GM23248 (cell line): Measurements from ENCODE around the gene ENTREP1. TPM values are rescaled to one million over a fixed set of nuclear protein-coding genes. Genes with fewer than 3 reads are reported as not detected.
A peak's percentile ranks its signal among the peaks of the same experiment; 100 is the strongest.

Experiments
- DNase-seq: peaks from one replicate; pipeline ENCODE4 v3.0.0-alpha.2; 2015
- H2AFZ ChIP-seq: fragments of 200-600 bp; sonication (generic); 2 replicates; pipeline ENCODE4 v1.6.1; 2016; ENCODE audit warnings: antibody characterized with exemption
- H3F3A ChIP-seq: fragments of 200-600 bp; sonication (generic); 2 replicates; pipeline ENCODE4 v1.6.1; 2016; ENCODE audit warnings: mild to moderate bottlenecking, antibody characterized with exemption, mixed run types; ENCODE audit not compliant: insufficient read depth
- H3K27ac ChIP-seq: fragments of 200-600 bp; sonication (generic); 2 replicates; pipeline ENCODE4 v1.5.1; 2016; ENCODE audit warnings: mild to moderate bottlenecking
- H3K27me3 ChIP-seq: fragments of 200-600 bp; sonication (generic); replicated peaks from 2 replicates; pipeline ENCODE4 v1.6.1; 2016; ENCODE audit warnings: mild to moderate bottlenecking; ENCODE audit not compliant: insufficient read depth
- H3K36me3 ChIP-seq: fragments of 200-600 bp; sonication (generic); 2 replicates; pipeline ENCODE4 v1.6.1; 2016; ENCODE audit warnings: low read depth, mild to moderate bottlenecking
- H3K4me1 ChIP-seq: fragments of 200-600 bp; sonication (generic); 2 replicates; pipeline ENCODE4 v1.6.1; 2016; ENCODE audit warnings: mild to moderate bottlenecking; ENCODE audit not compliant: insufficient read depth
- H3K4me2 ChIP-seq: fragments of 200-600 bp; sonication (generic); one replicate; pipeline ENCODE4 v1.6.1; 2016; ENCODE audit warnings: mild to moderate bottlenecking; ENCODE audit not compliant: unreplicated experiment
- H3K4me3 ChIP-seq: fragments of 200-600 bp; sonication (generic); 2 replicates; pipeline ENCODE4 v1.5.1; 2016; ENCODE audit warnings: mild to moderate bottlenecking
- H3K79me2 ChIP-seq: fragments of 200-600 bp; sonication (generic); 2 replicates; pipeline ENCODE4 v1.6.1; 2016; ENCODE audit warnings: mild to moderate bottlenecking; ENCODE audit not compliant: insufficient read depth
- H3K9ac ChIP-seq: fragments of 200-600 bp; sonication (generic); 2 replicates; pipeline ENCODE4 v1.6.1; 2016; ENCODE audit warnings: mild to moderate bottlenecking
- H3K9me2 ChIP-seq: fragments of 200-600 bp; sonication (generic); 2 replicates; pipeline ENCODE4 v1.6.1; 2016; ENCODE audit warnings: mixed run types, mild to moderate bottlenecking, moderate library complexity; ENCODE audit not compliant: insufficient read depth
- H3K9me3 ChIP-seq: fragments of 200-600 bp; sonication (generic); one replicate; pipeline ENCODE4 v1.6.1; 2017; ENCODE audit warnings: low read depth
- H4K20me1 ChIP-seq: fragments of 200-600 bp; sonication (generic); 2 replicates; pipeline ENCODE4 v1.6.0; 2016; ENCODE audit not compliant: insufficient read depth
- EZH2 ChIP-seq: fragments of 200-600 bp; sonication (generic); IDR thresholded peaks from 2 replicates; pipeline ENCODE4 v1.6.1; 2018; ENCODE audit warnings: antibody characterized with exemption, mild to moderate bottlenecking; ENCODE audit not compliant: insufficient read depth, poor library complexity, severe bottlenecking
- EZH2phosphoT487 ChIP-seq: fragments of 200-600 bp; sonication (generic); IDR thresholded peaks from 2 replicates; pipeline ENCODE4 v1.6.1; 2018; ENCODE audit warnings: antibody characterized with exemption, moderate library complexity, mild to moderate bottlenecking, low read depth; ENCODE audit not compliant: insufficient read depth
- WGBS, 2 experiments: methylation state at CpG; one replicate each; pipeline ENCODE4 v1.1.6; 2015 to 2017; ENCODE audit warnings: low lambda C conversion rate in 2 of 2, low coverage in 1 of 2; ENCODE audit errors: missing lambda C conversion rate in 2 of 2; 5-methylcytosine and 5-hydroxymethylcytosine counted together
- in situ Hi-C: fragments of 300-500 bp; cut with MboI; formaldehyde crosslinking; loops from 2 replicates; pipeline ENCODE4 v1.15.0; 2020
- polyA plus RNA-seq: library from polyadenylated mRNA; unstranded; fragments of >200 nt; fragmentation: Nextera tagmentation; extraction: Ambion mirVana; gene quantifications from 2 replicates; pipeline ENCODE4 v1.2.1, GENCODE V29; 2016
- total RNA-seq: library from RNA; depleted of rRNA; stranded (reverse); fragments of >200 nt; shearing (Covaris generic); gene quantifications from 2 replicates; pipeline ENCODE4 v1.2.3, GENCODE V29; 2014

The ENTREP1 gene
- total and polyA plus RNA-seq, 2 experiments from 2014 or later: not detected

DNA sequence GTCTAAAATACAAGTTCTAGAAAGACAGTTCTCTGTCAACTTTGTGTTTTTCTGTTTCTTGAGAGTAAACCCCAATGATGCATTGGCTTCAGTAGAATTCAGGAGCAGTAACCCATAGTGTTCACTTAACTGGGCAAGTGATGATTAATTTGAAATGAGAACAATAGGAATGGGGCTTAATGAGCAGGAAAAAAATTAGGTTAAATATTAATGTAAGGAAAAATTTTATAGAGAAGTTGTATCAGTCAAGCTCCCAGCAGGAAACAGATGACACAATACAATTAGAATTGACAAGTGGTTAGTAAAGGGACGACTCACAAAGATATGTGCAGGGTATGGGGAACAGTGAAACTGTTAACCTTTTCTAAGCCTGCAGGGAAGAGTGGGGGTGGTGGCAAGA lies 38.2 kb downstream of the ENTREP1 start:
- 5 to 7% methylated on average over 1 of the region's 1 CpG for WGBS, 2 experiments
- no peak overlapping the region for H3K9ac ChIP-seq
- DNase-seq: no peak
- H3K79me2 ChIP-seq: no peaks in the 10 kb centered on the region
- H3K4me3 ChIP-seq: no peak overlapping the region
- no peak for TF ChIP-seq EZH2phosphoT487
- TF ChIP-seq EZH2: no peak
- no peaks in the 10 kb centered on the region for H3K9me2 ChIP-seq
- H4K20me1 ChIP-seq: no peaks in the 10 kb centered on the region
- no peaks in the 10 kb centered on the region for H3F3A ChIP-seq
- H3K9me3 ChIP-seq: no peaks in the 10 kb centered on the region
- no peaks in the 10 kb centered on the region for H3K4me1 ChIP-seq
- H2AFZ ChIP-seq: no peak overlapping the region
- H3K4me2 ChIP-seq: no peak overlapping the region
- in situ Hi-C loops: no loop called here
- H3K27ac ChIP-seq: no peak overlapping the region
- peaks cover 21% of the 10 kb centered on the region for H3K27me3 ChIP-seq
- no peaks in the 10 kb centered on the region for H3K36me3 ChIP-seq

DNA sequence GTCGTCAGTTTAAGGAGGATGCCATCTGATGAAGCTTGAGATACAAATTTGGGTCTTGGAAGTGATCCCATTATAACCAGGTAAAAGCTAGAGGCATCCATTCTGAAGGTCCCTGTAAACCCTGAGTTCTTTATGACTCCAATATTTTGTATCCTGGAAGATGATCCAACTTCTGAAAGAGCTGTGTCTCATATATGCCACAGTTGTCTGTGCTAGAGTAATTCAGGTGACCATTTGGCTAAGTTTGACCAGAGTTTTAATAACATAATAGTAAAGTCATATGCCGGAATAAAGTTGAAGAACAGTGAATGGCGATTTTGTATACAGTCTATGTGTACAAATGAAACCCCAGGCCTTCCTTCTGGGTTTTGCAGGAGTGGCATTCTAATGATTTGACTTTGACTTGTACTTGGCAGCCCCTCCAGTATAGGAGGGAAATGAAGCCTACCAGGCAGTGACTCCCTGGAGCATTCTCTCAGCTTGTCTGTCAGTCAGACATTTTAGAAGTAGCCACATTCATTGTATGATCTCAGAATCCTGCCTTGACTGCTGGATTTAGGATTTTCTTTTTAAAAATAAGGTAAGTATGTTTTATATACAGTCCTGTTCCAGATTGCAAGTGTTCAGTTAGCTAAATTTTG lies 39.6 kb downstream of the ENTREP1 start:
- no peak for DNase-seq
- no peaks in the 10 kb centered on the region for H3K4me1 ChIP-seq
- in situ Hi-C loops: no loop called here
- H3K4me2 ChIP-seq: no peak overlapping the region
- no peak overlapping the region for H3K27ac ChIP-seq
- WGBS, 2 experiments: 67 to 73% methylated on average over 3 of the region's 3 CpGs
- peaks cover 17% of the 10 kb centered on the region for H3K27me3 ChIP-seq
- no peaks in the 10 kb centered on the region for H3K9me3 ChIP-seq
- H3K4me3 ChIP-seq: no peak overlapping the region
- no peak overlapping the region for H3K9ac ChIP-seq
- no peaks in the 10 kb centered on the region for H3F3A ChIP-seq
- no peaks in the 10 kb centered on the region for H3K36me3 ChIP-seq
- no peaks in the 10 kb centered on the region for H3K79me2 ChIP-seq
- TF ChIP-seq EZH2phosphoT487: no peak
- no peak for TF ChIP-seq EZH2
- H2AFZ ChIP-seq: no peak overlapping the region
- no peaks in the 10 kb centered on the region for H3K9me2 ChIP-seq
- no peaks in the 10 kb centered on the region for H4K20me1 ChIP-seq

DNA sequence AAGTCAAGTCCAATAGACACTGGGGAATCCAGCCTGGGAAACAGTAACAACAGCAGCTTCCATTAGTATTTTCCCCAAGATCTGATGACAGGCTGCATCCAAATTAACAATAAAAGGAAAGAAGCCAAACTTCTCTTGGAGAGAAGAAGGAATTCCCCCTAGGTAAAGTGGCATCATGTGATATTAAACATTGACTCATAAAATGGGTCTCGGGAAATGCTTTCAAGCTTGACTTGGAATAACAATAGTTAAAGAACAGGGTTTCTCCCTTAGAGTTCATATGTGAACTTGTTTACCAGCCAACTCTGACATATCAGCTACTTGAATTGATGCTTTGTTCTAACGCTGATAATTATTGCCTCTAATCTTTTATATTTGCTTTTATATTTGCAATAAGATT lies 45.4 kb downstream of the ENTREP1 start:
- Histone ChIP-seq H3K4me3 (no peak overlapping the region), H3K36me3 (no peaks in the 10 kb centered on the region), H4K20me1 (no peaks in the 10 kb centered on the region), H2AFZ (no peak overlapping the region), H3K9me2 (no peaks in the 10 kb centered on the region), H3K27me3 (no peaks in the 10 kb centered on the region), H3K79me2 (no peaks in the 10 kb centered on the region), H3K4me2 (no peak overlapping the region), H3K27ac (no peak overlapping the region), H3K4me1 (peaks cover 7% of the 10 kb centered on the region), H3K9ac (no peak overlapping the region), H3F3A (no peaks in the 10 kb centered on the region), H3K9me3 (no peaks in the 10 kb centered on the region)
- TF ChIP-seq EZH2phosphoT487: no peak
- no peak for TF ChIP-seq EZH2
- in situ Hi-C loops: no loop called here
- no peak for DNase-seq
- WGBS, 2 experiments: 45 to 49% methylated on average over 2 of the region's 2 CpGs

DNA sequence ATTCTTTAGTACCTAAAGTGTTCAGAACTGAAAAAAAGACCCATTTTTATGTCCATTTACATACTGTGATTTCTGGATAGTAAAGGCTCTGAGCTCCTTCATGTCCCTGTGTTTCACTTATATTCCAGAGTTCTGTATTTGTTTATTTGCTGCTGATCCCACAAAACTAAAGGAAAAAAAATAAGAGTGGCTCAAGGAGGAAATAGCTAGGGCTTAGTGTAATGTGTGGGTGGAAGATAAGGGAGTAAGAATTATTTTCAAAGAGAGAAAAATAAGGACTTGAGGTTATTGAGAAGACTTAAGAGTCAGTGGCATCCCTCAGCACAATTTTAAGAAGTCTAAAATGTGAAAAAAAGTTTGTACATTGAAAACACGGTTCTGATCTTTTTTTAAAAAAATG lies 46.0 kb downstream of the ENTREP1 start:
- H3K27ac ChIP-seq: no peak overlapping the region
- H4K20me1 ChIP-seq: no peaks in the 10 kb centered on the region
- no peaks in the 10 kb centered on the region for H3K27me3 ChIP-seq
- H3K36me3 ChIP-seq: no peaks in the 10 kb centered on the region
- DNase-seq: peak; percentile 27
- no peak overlapping the region for H2AFZ ChIP-seq
- H3K4me3 ChIP-seq: no peak overlapping the region
- H3F3A ChIP-seq: no peaks in the 10 kb centered on the region
- TF ChIP-seq EZH2phosphoT487 (no peak), EZH2 (no peak)
- in situ Hi-C loops: no loop called here
- peak overlapping the region; percentile 12 for H3K4me2 ChIP-seq
- H3K9ac ChIP-seq: no peak overlapping the region
- no peaks in the 10 kb centered on the region for H3K9me3 ChIP-seq
- H3K9me2 ChIP-seq: no peaks in the 10 kb centered on the region
- H3K79me2 ChIP-seq: no peaks in the 10 kb centered on the region
- peaks cover 7% of the 10 kb centered on the region for H3K4me1 ChIP-seq
- WGBS, 2 experiments: 5 to 14% methylated on average over 1 of the region's 1 CpG

DNA sequence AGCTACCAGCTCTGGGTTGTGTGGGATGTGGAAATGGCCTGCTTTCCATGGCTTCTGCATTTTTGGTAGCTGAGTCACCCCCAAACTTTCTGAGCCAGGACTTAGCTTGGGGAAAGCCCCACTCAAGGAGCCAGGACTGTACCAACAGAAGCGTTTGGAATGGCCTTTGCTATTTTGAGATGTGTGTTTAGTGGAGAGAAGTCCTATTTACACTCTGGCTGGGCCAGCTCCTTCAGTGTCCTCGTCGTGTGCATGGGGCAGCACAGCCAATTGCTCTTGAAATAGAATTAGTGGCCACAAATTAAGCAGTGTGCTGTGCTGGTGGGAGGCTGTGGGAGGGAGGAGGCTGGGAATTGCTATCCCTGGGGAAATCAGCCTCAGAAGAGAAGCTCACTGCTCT lies 51.6 kb downstream of the ENTREP1 start:
- H2AFZ ChIP-seq: peak overlapping the region; percentile 50
- H4K20me1 ChIP-seq: no peaks in the 10 kb centered on the region
- H3K4me1 ChIP-seq: peaks cover 33% of the 10 kb centered on the region
- TF ChIP-seq EZH2 (no peak), EZH2phosphoT487 (no peak)
- no peak overlapping the region for H3K9ac ChIP-seq
- no peaks in the 10 kb centered on the region for H3K9me3 ChIP-seq
- peak overlapping the region; percentile 43 for H3K4me3 ChIP-seq
- H3F3A ChIP-seq: peaks cover 20% of the 10 kb centered on the region
- H3K9me2 ChIP-seq: no peaks in the 10 kb centered on the region
- peak; percentile 91 for DNase-seq
- H3K36me3 ChIP-seq: no peaks in the 10 kb centered on the region
- peak overlapping the region; percentile 13; the same call in 1 of the 2 replicates for H3K27ac ChIP-seq
- peak overlapping the region; percentile 67 for H3K4me2 ChIP-seq
- H3K79me2 ChIP-seq: no peaks in the 10 kb centered on the region
- 0 to 2% methylated on average over 3 of the region's 3 CpGs for WGBS, 2 experiments
- no peaks in the 10 kb centered on the region for H3K27me3 ChIP-seq
- in situ Hi-C loops: no loop called here
